ENCODE data around the gene LENG1. TPM values are rescaled to one million over a fixed set of nuclear protein-coding genes. Genes with fewer than 3 reads are reported as not detected.

The LENG1 gene
- total RNA-seq, 1 donor from 2014 or later: 7.2 TPM

GRCh38 chr19:54141356-54141755 is 18.2 kb downstream of the LENG1 start:
- no peak for TF ChIP-seq CTCF (IDR thresholded peaks at IDR 0.05; ENCODE audit: unreplicated experiment)
- no peak for DNase-seq (ENCODE audit: low spot score, unreplicated experiment)
- H3K27me3 Mint-ChIP-seq: no peaks in the 10 kb centered on the region
- no peaks in the 10 kb centered on the region for H3K9me3 Mint-ChIP-seq (ENCODE audit: low read depth)
- H3K4me3 Mint-ChIP-seq (ENCODE audit: low read depth): no peak overlapping the region
- H3K36me3 Mint-ChIP-seq (ENCODE audit: insufficient read depth): peaks cover 20% of the 10 kb centered on the region
- no peak overlapping the region for H3K27ac Mint-ChIP-seq
- H3K4me1 Mint-ChIP-seq (ENCODE audit: low read depth): peaks cover 12% of the 10 kb centered on the region

DNA sequence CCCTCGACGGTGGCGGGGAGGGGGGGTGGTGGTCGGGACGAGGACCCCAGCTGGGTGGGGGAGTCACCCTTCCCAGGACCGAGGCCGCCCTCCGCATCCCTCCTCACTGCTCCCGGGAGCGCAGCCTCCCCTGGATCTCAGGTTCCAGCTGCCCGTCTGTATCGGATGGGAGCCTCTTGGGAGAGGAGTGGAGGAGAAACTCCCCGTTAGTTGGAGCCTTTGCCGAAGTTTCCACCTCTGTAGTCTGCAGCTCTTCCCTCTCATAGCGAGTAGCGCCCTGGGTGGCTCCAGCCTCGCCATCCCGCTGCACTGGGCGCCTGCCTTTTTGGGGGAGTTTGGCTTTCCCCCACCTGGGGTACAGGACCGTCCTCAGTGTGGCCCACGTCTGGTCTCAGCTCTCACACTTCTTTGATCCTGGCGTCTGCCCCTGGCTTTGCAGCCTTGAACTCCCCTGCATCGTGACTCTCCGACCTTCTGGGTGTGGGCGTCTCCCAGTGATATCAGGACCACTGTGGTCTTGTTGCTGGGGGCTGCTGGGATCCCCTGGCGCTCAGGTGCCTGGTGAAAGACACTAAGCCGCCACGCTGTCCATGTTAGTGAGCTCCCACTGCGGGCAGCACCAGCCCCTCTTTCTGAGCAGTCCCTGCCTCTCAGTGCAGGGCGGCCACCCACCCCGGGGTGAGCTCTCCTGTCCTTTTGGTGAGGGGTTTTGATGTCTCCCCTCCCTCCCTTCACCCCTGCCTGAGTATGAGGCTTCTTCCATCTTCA is 20.8 kb downstream of the LENG1 start:
- peak overlapping the region; percentile 97 for H3K27ac Mint-ChIP-seq
- DNase-seq (ENCODE audit: low spot score, unreplicated experiment): no peak
- peaks cover 18% of the 10 kb centered on the region for H3K4me1 Mint-ChIP-seq (ENCODE audit: low read depth)
- peaks cover 6% of the 10 kb centered on the region for H3K36me3 Mint-ChIP-seq (ENCODE audit: insufficient read depth)
- peak overlapping the region; percentile 87 for H3K4me3 Mint-ChIP-seq (ENCODE audit: low read depth)
- H3K27me3 Mint-ChIP-seq: no peaks in the 10 kb centered on the region
- H3K9me3 Mint-ChIP-seq (ENCODE audit: low read depth): no peaks in the 10 kb centered on the region
- TF ChIP-seq CTCF (IDR thresholded peaks at IDR 0.05; ENCODE audit: unreplicated experiment): no peak

DNA sequence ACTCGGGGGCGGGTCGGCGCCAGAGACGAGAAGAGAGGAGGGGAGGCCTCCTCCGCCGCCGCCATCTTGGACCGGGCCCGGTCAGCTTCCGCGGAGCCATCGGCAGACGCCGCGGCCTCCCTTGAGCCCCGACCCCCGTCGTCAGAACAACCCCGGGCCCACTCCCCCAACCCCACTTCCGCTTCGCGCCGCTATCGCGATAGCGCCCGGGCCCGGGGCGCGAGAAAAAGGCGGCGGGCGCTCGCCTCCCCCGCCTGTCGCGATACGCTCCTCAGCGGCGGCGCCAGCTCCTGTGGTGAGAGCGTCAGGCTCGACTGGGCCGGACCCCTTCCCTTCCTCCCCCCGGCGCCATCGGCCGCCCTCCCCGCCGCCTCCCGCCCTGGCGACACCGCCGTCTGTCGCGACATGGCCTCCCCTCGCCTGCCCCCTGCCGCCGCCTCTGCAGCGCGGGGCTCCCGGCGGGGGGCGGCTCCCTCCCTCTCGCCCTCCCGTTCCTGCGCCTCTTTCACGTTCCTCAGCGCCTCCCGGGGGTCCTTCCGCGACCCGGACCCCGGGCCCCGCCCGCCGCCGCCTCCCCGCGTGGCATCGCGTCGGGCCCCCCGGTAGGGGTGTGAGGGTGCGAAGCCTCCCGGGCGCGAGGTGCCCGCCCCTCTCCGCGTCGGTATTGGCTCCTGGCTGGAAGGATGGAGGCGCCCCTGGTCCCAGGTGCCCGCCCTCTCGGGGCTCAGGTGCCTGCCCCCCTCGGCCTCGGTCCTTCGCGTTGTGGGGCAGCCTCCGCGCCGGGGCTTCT is 21.6 kb downstream of the LENG1 start, which contains the start of gene CNOT3:
Gene CNOT3, plus strand, starts transcription at position 64 of the 790 bp plus-strand sequence. CDS start 5,217 bp downstream, outside the sequence.
- H3K36me3 Mint-ChIP-seq (ENCODE audit: insufficient read depth): peaks cover 5% of the 10 kb centered on the region
- no peaks in the 10 kb centered on the region for H3K27me3 Mint-ChIP-seq
- H3K9me3 Mint-ChIP-seq (ENCODE audit: low read depth): no peaks in the 10 kb centered on the region
- peak; percentile 30 for DNase-seq (ENCODE audit: low spot score, unreplicated experiment)
- peak; percentile 49 for TF ChIP-seq CTCF (IDR thresholded peaks at IDR 0.05; ENCODE audit: unreplicated experiment)
- H3K4me1 Mint-ChIP-seq (ENCODE audit: low read depth): peaks cover 18% of the 10 kb centered on the region
- H3K4me3 Mint-ChIP-seq (ENCODE audit: low read depth): peak within 1 kb of the TSS; percentile 87
- peak within 1 kb of the TSS; percentile 97 for H3K27ac Mint-ChIP-seq

- peaks cover 18% of the 10 kb centered on the region for H3K4me1 Mint-ChIP-seq (ENCODE audit: low read depth)
- H3K27me3 Mint-ChIP-seq: no peaks in the 10 kb centered on the region
- H3K9me3 Mint-ChIP-seq (ENCODE audit: low read depth): no peaks in the 10 kb centered on the region
- DNase-seq (ENCODE audit: low spot score, unreplicated experiment): peak; percentile 99
- TF ChIP-seq CTCF (IDR thresholded peaks at IDR 0.05; ENCODE audit: unreplicated experiment): no peak
- peak overlapping the region; percentile 94 for H3K27ac Mint-ChIP-seq
- H3K36me3 Mint-ChIP-seq (ENCODE audit: insufficient read depth): peaks cover 3% of the 10 kb centered on the region
- peak overlapping the region; percentile 87 for H3K4me3 Mint-ChIP-seq (ENCODE audit: low read depth)
These were observed 22.4 kb downstream of the LENG1 start for GRCh38 chr19:54136864-54137698.

Data from progenitor cell of endocrine pancreas (in vitro differentiated cells).